Endothelial cell (in vitro differentiated cells): ENCODE results near the gene EFHC2. TPM values are rescaled to one million over a fixed set of nuclear protein-coding genes. Genes with fewer than 3 reads are reported as not detected.
A peak's percentile ranks its signal among the peaks of the same experiment; 100 is the strongest.

Experiments used
- DNase-seq: peaks from one replicate; pipeline ENCODE4 v3.0.0; 2021; ENCODE audit warnings: low spot score
- H3K27ac Mint-ChIP-seq: one replicate; pipeline ENCODE4 v1.8.0; 2021; ENCODE audit warnings: mixed read lengths, inconsistent platforms; ENCODE audit not compliant: unreplicated experiment
- H3K27me3 Mint-ChIP-seq: one replicate; pipeline ENCODE4 v1.8.0; 2021; ENCODE audit warnings: mild to moderate bottlenecking, moderate library complexity, mixed read lengths, inconsistent platforms; ENCODE audit not compliant: unreplicated experiment
- H3K36me3 Mint-ChIP-seq: one replicate; pipeline ENCODE4 v1.8.0; 2021; ENCODE audit warnings: mild to moderate bottlenecking, low read depth, mixed read lengths, inconsistent platforms; ENCODE audit not compliant: unreplicated experiment
- H3K4me1 Mint-ChIP-seq: one replicate; pipeline ENCODE4 v1.8.0; 2021; ENCODE audit warnings: mild to moderate bottlenecking, mixed read lengths, inconsistent platforms; ENCODE audit not compliant: unreplicated experiment
- H3K4me3 Mint-ChIP-seq: one replicate; pipeline ENCODE4 v1.8.0; 2021; ENCODE audit warnings: mild to moderate bottlenecking, mixed read lengths, inconsistent platforms; ENCODE audit not compliant: unreplicated experiment
- H3K9me3 Mint-ChIP-seq: one replicate; pipeline ENCODE4 v1.8.0; 2021; ENCODE audit warnings: mixed read lengths, inconsistent platforms; ENCODE audit not compliant: unreplicated experiment
- CTCF ChIP-seq: fragments of 200-600 bp; sonication (generic); IDR thresholded peaks from one replicate; pipeline ENCODE4 v1.5.0; 2021; ENCODE audit warnings: antibody characterized with exemption; ENCODE audit not compliant: unreplicated experiment
- total RNA-seq: library from RNA; stranded (reverse); fragmentation: NEBNext Ultra II Directional; extraction: Animal tissue kit (Norgen Biotek cat#: 25700); gene quantifications from one replicate; pipeline ENCODE4 v1.2.1, GENCODE V29; 2021; ENCODE audit not compliant: unreplicated experiment

EFHC2 gene
- total RNA-seq, 1 donor from 2014 or later, result 0.41 TPM

DNA sequence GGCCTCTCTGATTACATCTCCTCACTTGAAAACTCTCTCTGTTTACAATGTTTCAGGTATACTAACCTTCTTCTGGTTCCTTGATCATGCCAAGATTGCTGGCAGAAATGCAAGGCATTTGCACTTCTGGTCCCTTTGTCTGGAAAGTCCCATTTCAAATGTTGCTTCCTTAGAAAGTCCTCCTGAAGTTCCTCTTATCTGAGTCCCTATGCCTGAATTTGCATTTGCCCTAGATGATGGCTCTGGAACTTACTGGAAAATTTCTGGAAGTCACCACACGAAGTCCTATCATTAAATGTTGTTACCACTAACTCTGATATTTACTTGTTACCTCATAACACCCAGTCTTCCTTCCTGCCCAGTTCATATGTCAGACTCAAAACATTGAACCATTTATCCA, 176.4 kb downstream of the EFHC2 start:
- Mint-ChIP-seq H3K4me1 (no peaks in the 10 kb centered on the region), H3K27ac (no peak overlapping the region), H3K36me3 (no peaks in the 10 kb centered on the region), H3K9me3 (no peaks in the 10 kb centered on the region), H3K4me3 (no peak overlapping the region), H3K27me3 (no peaks in the 10 kb centered on the region)
- no peak for TF ChIP-seq CTCF
- DNase-seq, result no peak

- Mint-ChIP-seq H3K9me3 (no peaks in the 10 kb centered on the region), H3K4me1 (no peaks in the 10 kb centered on the region), H3K4me3 (no peak overlapping the region), H3K36me3 (no peaks in the 10 kb centered on the region), H3K27ac (no peak overlapping the region), H3K27me3 (no peaks in the 10 kb centered on the region)
- TF ChIP-seq CTCF, result no peak
- DNase-seq, result no peak
Measured at GRCh38 chrX:44162964-44163475, 180.5 kb downstream of the EFHC2 start.

DNA sequence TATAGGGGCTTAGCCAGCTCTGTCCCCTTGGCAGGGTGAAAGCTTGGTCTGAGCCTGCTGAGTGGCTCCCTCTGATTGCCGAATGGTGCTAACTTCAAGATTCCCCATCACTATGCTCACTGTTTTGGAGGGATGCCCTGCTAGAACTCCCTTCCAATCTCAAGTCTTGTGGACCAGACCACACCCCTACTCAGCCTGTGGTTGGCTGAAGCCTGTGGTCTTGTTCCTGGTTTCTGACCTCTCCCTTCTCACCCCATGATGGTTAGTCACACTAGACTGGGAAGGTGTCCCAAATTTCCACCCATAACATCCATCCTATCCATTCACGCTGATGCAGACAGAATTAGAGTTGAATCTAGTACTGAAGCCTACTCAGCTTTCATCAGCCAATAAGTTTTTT, 185.6 kb downstream of the EFHC2 start:
- no peaks in the 10 kb centered on the region for H3K36me3 Mint-ChIP-seq
- no peaks in the 10 kb centered on the region for H3K27me3 Mint-ChIP-seq
- H3K27ac Mint-ChIP-seq, result peak overlapping the region; percentile 39
- no peak for DNase-seq
- TF ChIP-seq CTCF, result no peak
- no peaks in the 10 kb centered on the region for H3K9me3 Mint-ChIP-seq
- H3K4me3 Mint-ChIP-seq, result no peak overlapping the region
- H3K4me1 Mint-ChIP-seq, result no peaks in the 10 kb centered on the region

DNA sequence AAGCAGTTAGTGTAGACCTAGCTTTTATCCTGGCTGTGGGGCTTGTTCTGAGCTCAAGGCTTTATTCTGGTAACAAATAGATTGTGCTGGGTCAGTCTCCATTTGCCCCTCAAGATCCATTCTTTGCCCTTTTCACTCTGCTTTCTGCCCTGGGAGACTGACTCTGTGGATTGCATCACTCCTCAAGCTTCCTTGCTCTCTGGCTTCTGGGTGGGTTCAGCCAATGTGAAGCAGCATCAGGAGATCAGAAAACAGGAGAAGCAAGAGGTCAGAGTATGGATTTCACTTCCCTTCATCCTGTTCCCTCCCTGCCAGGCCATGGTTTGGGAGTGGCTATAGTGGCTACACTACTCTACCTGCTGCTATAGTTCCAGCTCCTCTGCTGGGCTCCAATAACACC, 186.2 kb downstream of the EFHC2 start:
- H3K9me3 Mint-ChIP-seq, result no peaks in the 10 kb centered on the region

DNA sequence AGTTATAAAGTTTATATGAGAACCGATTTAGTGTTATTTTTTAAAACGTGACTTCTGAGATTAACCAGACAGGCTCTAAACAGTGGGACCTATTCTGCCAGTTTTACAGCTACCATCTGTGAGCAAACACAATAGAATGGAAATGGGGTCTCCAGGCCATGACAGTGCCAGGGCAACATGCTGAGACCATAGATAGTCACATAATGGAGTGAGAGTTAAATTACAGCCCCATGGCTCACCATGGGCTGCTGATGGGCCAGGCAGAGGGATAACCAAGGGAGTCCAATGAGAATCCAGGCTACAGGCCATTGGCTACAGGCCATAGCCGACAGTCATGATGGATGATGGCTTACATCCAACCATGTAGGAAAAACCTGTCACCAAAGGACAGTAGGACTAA, 186.7 kb downstream of the EFHC2 start:
- Mint-ChIP-seq H3K4me3 (no peak overlapping the region), H3K27ac (no peak overlapping the region), H3K4me1 (no peaks in the 10 kb centered on the region), H3K27me3 (no peaks in the 10 kb centered on the region), H3K9me3 (no peaks in the 10 kb centered on the region), H3K36me3 (no peaks in the 10 kb centered on the region)
- no peak for DNase-seq
- no peak for TF ChIP-seq CTCF

More for the DNA sequence above, 186.2 kb downstream of the EFHC2 start:
- Mint-ChIP-seq H3K4me3 (no peak overlapping the region), H3K27me3 (no peaks in the 10 kb centered on the region), H3K27ac (no peak overlapping the region), H3K4me1 (no peaks in the 10 kb centered on the region), H3K36me3 (no peaks in the 10 kb centered on the region)
- DNase-seq, result no peak
- TF ChIP-seq CTCF, result no peak
